Activated naive CD4-positive, alpha-beta T cell treated with anti-CD3 and anti-CD28 coated beads, Interleukin-2, amount 50 U/mL, for 72 hours (primary cell): ENCODE data around the gene GPR21. TPM values are rescaled to one million over a fixed set of nuclear protein-coding genes. Genes with fewer than 3 reads are reported as not detected.

Experiments used
- ATAC-seq, 2 donors: fragments of 150-1000 bp; cut with Tn5 transposase; 2 replicates each; pipeline ENCODE4 v1.10.0; 2021; ENCODE audit warnings: mild to moderate bottlenecking in 2 of 2, moderate library complexity in 2 of 2
- DNase-seq, 2 donors: peaks; one replicate each; pipeline ENCODE4 v3.0.0; 2021 to 2022; ENCODE audit warnings: low spot score in 2 of 2
- H3K27ac Mint-ChIP-seq, 2 donors: one replicate each; pipeline ENCODE4 v1.8.0; 2022; ENCODE audit warnings: mild to moderate bottlenecking in 2 of 2, mixed read lengths in 2 of 2
- H3K36me3 Mint-ChIP-seq, 2 donors: one replicate each; pipeline ENCODE4 v1.8.0; 2022; ENCODE audit warnings: mixed read lengths in 2 of 2
- H3K9me3 Mint-ChIP-seq, 2 donors: one replicate each; pipeline ENCODE4 v1.8.0; 2022; ENCODE audit warnings: mixed read lengths in 2 of 2
- total RNA-seq, 2 donors: library from RNA; stranded (reverse); gene quantifications; one replicate each; pipeline ENCODE4 v1.2.3, GENCODE V29; 2022

Gene GPR21, protein sequence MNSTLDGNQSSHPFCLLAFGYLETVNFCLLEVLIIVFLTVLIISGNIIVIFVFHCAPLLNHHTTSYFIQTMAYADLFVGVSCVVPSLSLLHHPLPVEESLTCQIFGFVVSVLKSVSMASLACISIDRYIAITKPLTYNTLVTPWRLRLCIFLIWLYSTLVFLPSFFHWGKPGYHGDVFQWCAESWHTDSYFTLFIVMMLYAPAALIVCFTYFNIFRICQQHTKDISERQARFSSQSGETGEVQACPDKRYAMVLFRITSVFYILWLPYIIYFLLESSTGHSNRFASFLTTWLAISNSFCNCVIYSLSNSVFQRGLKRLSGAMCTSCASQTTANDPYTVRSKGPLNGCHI
- total RNA-seq, result 1 to 10 TPM in 1 of 2 donors, under 1 TPM in 1; 0.23 to 1.7 TPM

- Mint-ChIP-seq H3K9me3 (no peaks in the 10 kb centered on the region), H3K27ac (no peak within 1 kb of the TSS), H3K36me3 (peaks cover 0 to 10% of the 10 kb centered on the region in 2 donors)
- ATAC-seq (no peak), DNase-seq (no peak)
Measured at GRCh38 chr9:123033352-123033751, at the start of gene GPR21. Gene GPR21 (plus strand): TSS chr9:123033667. CDS start chr9:123034567, 900 bp downstream.

- Mint-ChIP-seq H3K9me3 (no peaks in the 10 kb centered on the region), H3K27ac (no peak overlapping the region), H3K36me3 (peaks cover 0 to 5% of the 10 kb centered on the region in 2 donors)
- DNase-seq (no peak), ATAC-seq (no peak)
Measured at GRCh38 chr9:122986010-122986409, 47.5 kb upstream of the GPR21 start.

GRCh38 chr9:122988141-122988540 is 45.3 kb upstream of the GPR21 start:
- H3K36me3 Mint-ChIP-seq, result peaks cover 0 to 5% of the 10 kb centered on the region in 2 donors
- ATAC-seq (no peak), DNase-seq (no peak)
- no peak overlapping the region for H3K27ac Mint-ChIP-seq
- H3K9me3 Mint-ChIP-seq, result no peaks in the 10 kb centered on the region

DNA sequence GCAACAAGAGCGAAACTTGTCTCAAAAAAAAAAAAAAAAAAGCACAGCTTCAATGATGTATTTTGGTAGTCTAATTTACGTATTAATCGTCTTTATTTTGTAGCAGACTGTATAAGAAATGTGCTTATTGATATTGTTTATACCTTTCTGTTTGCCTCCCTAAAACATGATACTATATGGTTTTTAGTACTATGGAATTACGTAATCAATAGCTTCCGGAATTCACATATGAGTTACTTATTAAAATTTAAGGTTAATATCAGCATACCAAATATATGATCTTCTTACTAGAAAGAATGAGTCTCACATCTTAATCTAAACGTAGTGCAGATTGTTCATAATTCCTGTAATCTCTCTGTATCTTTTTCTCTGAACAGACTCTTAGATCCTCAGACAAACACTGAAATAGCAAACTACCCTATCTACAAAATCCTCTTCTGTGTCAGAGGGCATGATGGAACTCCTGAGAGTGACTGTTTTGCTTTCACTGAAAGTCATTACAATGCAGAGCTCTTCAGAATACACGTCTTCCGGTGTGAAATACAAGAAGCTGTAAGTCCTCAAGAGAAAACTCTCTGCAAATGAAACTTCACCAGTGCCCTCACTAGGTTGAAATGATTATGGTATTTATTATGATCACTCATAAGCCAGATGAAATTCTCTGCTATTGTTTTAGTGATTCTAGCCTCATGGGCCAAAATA is 44.4 kb upstream of the GPR21 start:
- H3K9me3 Mint-ChIP-seq, result no peaks in the 10 kb centered on the region
- peaks cover 0 to 5% of the 10 kb centered on the region in 2 donors for H3K36me3 Mint-ChIP-seq
- H3K27ac Mint-ChIP-seq, result peak overlapping the region in 1 of 2 donors; percentile 1
- peak; percentile 57 to 83 for ATAC-seq
- no peak for DNase-seq

- peak in 1 of 2 donors; percentile 24 for DNase-seq
- peak; percentile 91 to 95 for ATAC-seq
Measured at GRCh38 chr9:122991370-122991830, 42.1 kb upstream of the GPR21 start.

DNA sequence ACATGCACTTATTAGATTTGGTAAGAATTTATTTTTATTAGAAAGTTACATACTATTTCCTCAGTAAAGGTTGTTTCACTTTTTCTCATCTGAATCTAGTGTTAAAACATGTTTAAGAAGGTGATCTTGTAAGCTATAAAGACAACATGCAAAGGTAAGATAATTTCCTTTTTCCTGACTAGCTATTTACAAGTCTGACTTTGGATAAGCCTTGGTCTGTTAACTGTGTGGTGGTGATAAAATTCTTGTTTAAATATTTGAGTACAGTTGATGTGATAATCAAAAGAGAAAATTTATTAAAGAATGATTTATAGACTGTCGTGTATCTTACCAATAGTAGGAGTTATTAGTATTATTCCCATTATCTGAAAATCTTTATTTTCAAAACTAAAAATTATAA is 36.9 kb upstream of the GPR21 start:
- DNase-seq (no peak), ATAC-seq (no peak)
- Mint-ChIP-seq H3K9me3 (no peaks in the 10 kb centered on the region), H3K27ac (no peak overlapping the region), H3K36me3 (peaks cover 0 to 8% of the 10 kb centered on the region in 2 donors)

More at GRCh38 chr9:122991370-122991830, 42.1 kb upstream of the GPR21 start:
- Mint-ChIP-seq H3K9me3 (no peaks in the 10 kb centered on the region), H3K27ac (peak overlapping the region in 1 of 2 donors; percentile 78), H3K36me3 (peaks cover 0 to 5% of the 10 kb centered on the region in 2 donors)

DNA sequence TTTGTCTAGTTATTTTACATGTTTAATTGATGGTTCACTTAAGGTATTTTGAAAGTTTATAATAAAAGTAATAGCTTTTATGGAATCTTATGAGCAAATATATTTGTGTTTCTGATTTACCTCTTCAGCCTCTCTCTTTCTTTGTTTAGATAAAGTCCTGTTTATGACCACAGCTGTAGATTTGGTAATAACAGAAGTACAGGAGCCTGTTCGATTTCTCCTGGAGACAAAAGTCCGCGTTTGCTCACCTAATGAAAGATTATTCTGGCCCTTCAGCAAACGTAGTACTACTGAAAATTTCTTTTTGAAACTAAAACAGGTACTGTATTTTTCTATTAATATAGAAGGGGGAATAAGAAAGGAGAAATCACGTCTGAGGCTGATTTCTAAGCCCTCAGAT is 35.0 kb upstream of the GPR21 start:
- Mint-ChIP-seq H3K36me3 (peaks cover 0 to 8% of the 10 kb centered on the region in 2 donors), H3K27ac (no peak overlapping the region), H3K9me3 (no peaks in the 10 kb centered on the region)
- DNase-seq (no peak), ATAC-seq (no peak)

DNA sequence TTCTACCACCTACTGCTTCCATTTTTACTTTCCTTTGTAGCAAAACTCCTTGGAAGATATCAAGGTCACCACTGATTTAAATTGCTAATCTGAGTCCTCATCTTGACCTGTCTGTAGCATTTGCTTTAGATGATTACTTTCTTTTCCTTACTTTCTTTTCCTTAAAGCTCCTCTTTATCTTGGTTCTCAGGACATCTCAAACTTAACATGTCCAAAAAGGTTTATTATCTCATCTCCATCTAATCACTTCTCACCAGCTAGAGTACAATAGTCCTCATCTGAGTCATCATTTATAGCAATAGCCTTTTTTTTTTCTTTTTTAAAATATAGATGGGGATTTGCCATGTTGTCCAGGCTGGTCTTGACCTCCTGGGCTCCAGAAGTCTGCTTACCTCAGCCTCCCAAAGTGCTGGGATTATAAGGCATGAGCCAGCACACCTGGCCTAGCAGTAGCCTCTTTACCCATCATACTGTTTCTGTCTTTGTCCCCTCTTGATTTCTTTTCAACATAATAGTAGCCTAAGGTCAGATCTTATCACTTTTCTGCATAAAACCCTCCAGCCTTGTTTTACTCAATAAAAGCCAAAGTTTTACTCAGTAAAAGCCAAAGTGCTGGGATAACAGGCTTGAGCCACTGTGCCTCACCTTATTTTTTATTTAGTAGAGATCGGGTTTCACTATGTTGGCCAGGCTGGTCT is 32.9 kb upstream of the GPR21 start:
- DNase-seq, result no peak
- no peak overlapping the region for H3K27ac Mint-ChIP-seq
- no peak for ATAC-seq
- peaks cover 0 to 8% of the 10 kb centered on the region in 2 donors for H3K36me3 Mint-ChIP-seq
- no peaks in the 10 kb centered on the region for H3K9me3 Mint-ChIP-seq

GRCh38 chr9:123002754-123003153 is 30.7 kb upstream of the GPR21 start:
- ATAC-seq (no peak), DNase-seq (no peak)
- peaks cover 0 to 8% of the 10 kb centered on the region in 2 donors for H3K36me3 Mint-ChIP-seq
- H3K27ac Mint-ChIP-seq, result no peak overlapping the region
- no peaks in the 10 kb centered on the region for H3K9me3 Mint-ChIP-seq

DNA sequence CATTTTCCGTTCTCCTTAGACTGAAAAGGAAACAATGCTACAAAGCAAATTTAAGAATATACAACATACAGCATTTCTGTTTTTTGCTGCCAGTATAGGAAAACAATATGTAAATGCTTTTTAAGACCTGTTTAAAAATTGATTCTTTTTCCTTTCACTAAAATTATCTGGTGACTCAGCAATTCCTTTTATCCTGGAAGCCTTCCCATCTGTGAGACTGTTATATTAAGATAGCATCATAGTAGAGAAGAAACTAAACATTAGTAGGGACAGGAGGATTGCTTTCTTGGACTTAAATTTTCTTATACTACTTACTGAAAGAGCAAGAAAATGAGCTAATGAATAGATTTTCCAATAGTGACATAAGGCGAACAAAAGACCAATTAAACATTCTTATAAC is 30.0 kb upstream of the GPR21 start:
- no peaks in the 10 kb centered on the region for H3K9me3 Mint-ChIP-seq
- DNase-seq (no peak), ATAC-seq (no peak)
- H3K36me3 Mint-ChIP-seq, result peaks cover 0 to 8% of the 10 kb centered on the region in 2 donors
- no peak overlapping the region for H3K27ac Mint-ChIP-seq

- DNase-seq (no peak), ATAC-seq (no peak)
- Mint-ChIP-seq H3K27ac (peak overlapping the region in 1 of 2 donors; percentile 16), H3K9me3 (no peaks in the 10 kb centered on the region), H3K36me3 (no peaks in the 10 kb centered on the region)
Measured at GRCh38 chr9:123005964-123006363, 27.5 kb upstream of the GPR21 start.

DNA sequence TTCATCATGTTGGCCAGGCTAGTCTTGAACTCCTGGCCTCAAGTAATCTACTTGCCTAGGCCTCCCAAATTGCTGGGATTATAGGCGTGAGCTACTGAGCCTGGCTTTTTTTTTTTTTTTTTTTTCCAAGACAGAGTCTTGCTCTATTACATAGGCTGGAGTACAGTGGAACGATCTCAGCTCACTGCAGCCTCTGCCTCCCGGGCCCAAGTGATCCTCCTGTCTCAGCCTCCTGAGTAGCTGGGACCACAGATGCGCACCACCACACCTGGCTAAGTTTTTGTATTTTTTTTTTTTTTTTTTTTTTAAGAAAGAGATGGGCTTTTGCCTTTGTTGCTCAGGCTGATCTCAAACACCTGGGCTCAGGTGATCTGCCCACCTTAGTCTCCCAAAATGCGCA is 26.2 kb upstream of the GPR21 start:
- ATAC-seq (no peak), DNase-seq (no peak)
- Mint-ChIP-seq H3K27ac (no peak overlapping the region), H3K36me3 (no peaks in the 10 kb centered on the region), H3K9me3 (no peaks in the 10 kb centered on the region)

GRCh38 chr9:123008909-123009308 is 24.6 kb upstream of the GPR21 start:
- Mint-ChIP-seq H3K36me3 (peaks cover 0 to 7% of the 10 kb centered on the region in 2 donors), H3K27ac (no peak overlapping the region)
- DNase-seq, result no peak

DNA sequence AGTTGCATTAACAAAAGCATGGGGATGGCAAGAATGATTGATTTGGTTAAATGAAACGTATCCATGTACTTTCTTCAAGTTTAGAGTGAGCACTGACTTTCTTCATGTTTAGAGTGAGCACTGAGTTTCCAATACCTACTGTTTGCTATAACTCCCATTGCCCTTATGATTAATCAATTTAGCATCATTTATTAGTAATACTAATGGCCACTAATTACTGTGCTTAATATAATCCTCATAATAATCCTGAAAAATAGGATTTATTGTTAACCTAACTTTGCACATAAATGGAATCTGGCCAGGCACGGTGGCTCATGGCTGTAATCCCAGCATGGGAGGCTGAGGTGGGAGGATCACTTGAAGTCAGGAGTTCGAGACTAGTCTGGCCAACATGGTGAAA is 22.1 kb upstream of the GPR21 start:
- no peak for ATAC-seq
- no peak for DNase-seq
- H3K9me3 Mint-ChIP-seq, result no peaks in the 10 kb centered on the region
- no peak overlapping the region for H3K27ac Mint-ChIP-seq
- H3K36me3 Mint-ChIP-seq, result peaks cover 0 to 25% of the 10 kb centered on the region in 2 donors

More at GRCh38 chr9:123008909-123009308, 24.6 kb upstream of the GPR21 start:
- no peaks in the 10 kb centered on the region for H3K9me3 Mint-ChIP-seq
- ATAC-seq, result no peak

- H3K36me3 Mint-ChIP-seq, result peaks cover 0 to 25% of the 10 kb centered on the region in 2 donors
- ATAC-seq (no peak), DNase-seq (no peak)
- no peak overlapping the region for H3K27ac Mint-ChIP-seq
- no peaks in the 10 kb centered on the region for H3K9me3 Mint-ChIP-seq
Measured at GRCh38 chr9:123011878-123012528, 21.5 kb upstream of the GPR21 start.

GRCh38 chr9:123016631-123017030 is 16.8 kb upstream of the GPR21 start:
- H3K36me3 Mint-ChIP-seq, result peaks cover 0 to 25% of the 10 kb centered on the region in 2 donors
- H3K9me3 Mint-ChIP-seq, result no peaks in the 10 kb centered on the region
- H3K27ac Mint-ChIP-seq, result no peak overlapping the region
- ATAC-seq (no peak), DNase-seq (no peak)
